HG03060 (cell line): ENCODE data around the gene SHISA8.

Source experiments
- ATAC-seq: cut with Tn5 transposase; IDR thresholded peaks from one replicate; pipeline ENCODE4 v1.9.1; 2021; ENCODE audit warnings: low read depth, moderate number of reproducible peaks; ENCODE audit not compliant: unreplicated experiment

SHISA8 gene

DNA sequence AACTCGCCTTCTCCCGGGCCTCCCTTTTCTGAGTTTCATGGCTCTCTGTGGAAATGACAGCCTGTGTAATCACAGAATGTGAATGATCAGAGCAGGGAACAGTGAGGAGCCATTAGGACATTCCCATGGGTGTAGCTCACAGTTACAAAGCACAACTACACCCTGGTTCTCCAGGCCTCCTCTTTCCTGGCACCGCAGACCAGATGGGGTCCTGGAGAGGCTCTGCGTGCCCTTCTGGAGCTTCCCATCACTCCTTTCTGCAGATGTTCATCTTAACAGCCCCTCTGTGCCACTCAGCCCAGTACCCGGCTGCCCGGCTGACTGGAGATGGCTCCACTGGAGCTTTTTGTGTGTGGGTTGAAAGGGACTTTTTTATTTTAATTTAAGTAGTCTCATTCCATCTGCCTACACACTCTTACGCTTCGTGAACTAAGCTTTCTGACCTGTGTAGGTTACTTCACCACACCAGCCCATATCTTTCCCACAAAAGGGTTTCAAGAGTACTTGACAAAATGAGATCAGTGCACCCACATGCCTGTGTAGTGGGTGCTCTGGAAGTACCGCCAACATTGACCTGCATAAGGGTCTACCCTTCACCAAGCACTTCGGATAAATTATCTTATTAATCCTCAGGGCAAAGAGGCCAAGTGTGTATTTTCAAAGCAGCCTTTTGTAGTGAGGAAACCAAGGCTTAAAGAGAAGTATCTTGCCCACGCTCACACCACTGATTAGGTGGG, 52.2 kb downstream of the SHISA8 start:
- peak; percentile 46 for ATAC-seq

DNA sequence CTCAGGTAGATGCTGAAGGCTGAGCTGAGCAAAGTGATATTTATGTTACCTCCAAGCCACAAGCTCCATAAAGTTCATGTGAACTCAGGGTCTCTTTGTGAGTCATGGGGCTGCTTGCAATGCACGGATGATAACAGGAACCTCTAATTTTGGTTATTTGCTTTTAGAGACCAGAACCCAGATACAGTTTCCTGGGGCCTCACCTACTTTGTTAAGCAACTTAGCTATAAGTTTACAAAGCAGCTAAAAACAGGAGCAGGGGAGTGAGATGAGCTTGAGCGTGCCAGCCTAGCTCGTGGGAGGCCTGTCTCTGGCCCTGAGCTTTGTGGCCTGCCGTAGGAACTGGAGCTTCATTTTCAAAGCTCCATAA, 52.7 kb downstream of the SHISA8 start:
- ATAC-seq = peak; percentile 33
